Measurements from ENCODE around the gene NRL. TPM values are rescaled to one million over a fixed set of nuclear protein-coding genes. Genes with fewer than 3 reads are reported as not detected.

The NRL gene
- total RNA-seq, 2 donors from 2014 or later: 1.7 to 2.5 TPM

- Mint-ChIP-seq H3K9me3 (no peaks in the 10 kb centered on the region), H3K36me3 (ENCODE audit: low read depth) (peaks cover 24% of the 10 kb centered on the region), H3K4me3 (peak overlapping the region; percentile 92), H3K27ac (peak overlapping the region; percentile 97), H3K27me3 (no peaks in the 10 kb centered on the region), H3K4me1 (peaks cover 23% of the 10 kb centered on the region)
- ATAC-seq (replicated peaks): no peak
These were observed 22.1 kb downstream of the NRL start for GRCh38 chr14:24092505-24093206.

GRCh38 chr14:24092110-24092504, 22.6 kb downstream of the NRL start:
- no peak overlapping the region for H3K27ac Mint-ChIP-seq
- peak overlapping the region; percentile 92 for H3K4me3 Mint-ChIP-seq
- H3K27me3 Mint-ChIP-seq: no peaks in the 10 kb centered on the region
- peaks cover 23% of the 10 kb centered on the region for H3K36me3 Mint-ChIP-seq (ENCODE audit: low read depth)
- no peaks in the 10 kb centered on the region for H3K9me3 Mint-ChIP-seq
- ATAC-seq (replicated peaks): no peak
- H3K4me1 Mint-ChIP-seq: peaks cover 23% of the 10 kb centered on the region

GRCh38 chr14:24089890-24090289, 24.9 kb downstream of the NRL start:
- Mint-ChIP-seq H3K27ac (no peak overlapping the region), H3K4me1 (peaks cover 17% of the 10 kb centered on the region), H3K4me3 (no peak overlapping the region), H3K27me3 (no peaks in the 10 kb centered on the region), H3K9me3 (no peaks in the 10 kb centered on the region), H3K36me3 (ENCODE audit: low read depth) (peaks cover 4% of the 10 kb centered on the region)
- ATAC-seq (replicated peaks): no peak

GRCh38 chr14:24088095-24088494, 26.7 kb downstream of the NRL start:
- Mint-ChIP-seq H3K36me3 (ENCODE audit: low read depth) (no peaks in the 10 kb centered on the region), H3K4me3 (no peak overlapping the region), H3K27ac (no peak overlapping the region), H3K9me3 (no peaks in the 10 kb centered on the region), H3K4me1 (peaks cover 11% of the 10 kb centered on the region), H3K27me3 (no peaks in the 10 kb centered on the region)
- no peak for ATAC-seq (replicated peaks)

- Mint-ChIP-seq H3K4me3 (no peak overlapping the region), H3K36me3 (ENCODE audit: low read depth) (no peaks in the 10 kb centered on the region), H3K27ac (peak overlapping the region; percentile 13), H3K9me3 (no peaks in the 10 kb centered on the region), H3K27me3 (no peaks in the 10 kb centered on the region), H3K4me1 (peaks cover 12% of the 10 kb centered on the region)
- no peak for ATAC-seq (replicated peaks)
These were observed 27.7 kb downstream of the NRL start for GRCh38 chr14:24087004-24087403.

DNA sequence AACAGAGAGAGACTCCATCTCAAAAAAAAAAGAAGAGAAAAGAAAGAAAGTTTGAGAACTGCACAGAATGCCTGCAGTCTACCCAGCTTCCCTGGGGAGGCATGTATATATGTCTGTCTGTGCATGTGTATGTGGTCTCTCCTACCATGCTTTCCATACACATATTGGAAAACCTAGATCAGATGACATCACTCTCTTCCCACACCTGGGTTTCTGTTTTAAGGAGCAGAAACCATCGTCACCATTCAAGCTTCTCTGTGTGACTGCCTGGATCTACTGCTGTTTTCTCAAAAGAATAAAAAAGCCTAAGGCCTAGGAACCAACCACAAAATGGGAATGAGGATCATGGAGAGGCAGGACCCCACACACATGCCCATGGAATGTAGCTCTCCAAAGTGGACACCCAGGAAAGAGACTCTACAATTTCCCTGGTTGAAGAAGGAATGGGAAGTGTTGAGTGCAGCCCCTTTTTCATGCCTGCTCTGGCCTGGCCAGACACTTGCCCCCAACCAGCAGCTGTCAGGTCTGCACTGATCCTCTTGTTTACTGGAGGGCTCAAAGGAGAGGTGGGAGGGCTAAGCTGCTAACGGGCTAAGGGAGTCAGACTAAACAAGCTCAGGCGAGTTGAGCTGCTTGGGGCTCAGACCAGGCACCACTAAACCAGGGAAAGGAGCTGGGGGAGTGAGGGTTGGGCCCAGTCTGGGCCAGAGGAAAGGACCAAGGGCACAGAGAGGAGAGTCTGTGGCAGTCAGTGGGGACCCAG, 28.4 kb downstream of the NRL start:
- Mint-ChIP-seq H3K27ac (peak overlapping the region; percentile 13), H3K27me3 (no peaks in the 10 kb centered on the region), H3K4me1 (peaks cover 12% of the 10 kb centered on the region), H3K36me3 (ENCODE audit: low read depth) (no peaks in the 10 kb centered on the region), H3K9me3 (no peaks in the 10 kb centered on the region), H3K4me3 (no peak overlapping the region)
- no peak for ATAC-seq (replicated peaks)

GRCh38 chr14:24085215-24085614, 29.5 kb downstream of the NRL start:
- Mint-ChIP-seq H3K36me3 (ENCODE audit: low read depth) (no peaks in the 10 kb centered on the region), H3K4me1 (peaks cover 8% of the 10 kb centered on the region), H3K9me3 (no peaks in the 10 kb centered on the region), H3K27me3 (no peaks in the 10 kb centered on the region), H3K4me3 (no peak overlapping the region), H3K27ac (peak overlapping the region; percentile 33)
- ATAC-seq (replicated peaks): no peak

DNA sequence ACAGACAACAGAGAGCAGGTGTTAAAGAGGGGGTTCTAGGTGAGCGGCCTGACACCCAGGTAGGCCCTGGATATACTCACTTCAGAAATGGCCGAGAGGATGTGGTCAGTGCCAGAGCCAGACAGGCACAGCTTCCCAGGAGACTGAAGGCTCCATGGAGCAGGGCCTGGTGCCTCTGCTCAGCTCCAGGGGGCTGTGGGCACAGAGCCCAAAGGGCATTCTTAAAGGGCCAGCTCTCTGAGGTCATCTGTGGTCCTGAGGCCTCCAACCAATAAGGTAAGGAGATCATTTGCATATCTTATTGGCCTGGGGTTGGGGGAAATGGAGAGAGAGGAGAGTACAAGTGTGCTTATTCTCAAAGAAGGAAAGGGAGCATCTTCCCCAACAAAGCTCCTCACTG, 30.3 kb downstream of the NRL start:
- Mint-ChIP-seq H3K4me3 (no peak overlapping the region), H3K9me3 (no peaks in the 10 kb centered on the region), H3K4me1 (peaks cover 4% of the 10 kb centered on the region), H3K36me3 (ENCODE audit: low read depth) (no peaks in the 10 kb centered on the region), H3K27me3 (no peaks in the 10 kb centered on the region), H3K27ac (peak overlapping the region; percentile 60)
- ATAC-seq (replicated peaks): no peak

DNA sequence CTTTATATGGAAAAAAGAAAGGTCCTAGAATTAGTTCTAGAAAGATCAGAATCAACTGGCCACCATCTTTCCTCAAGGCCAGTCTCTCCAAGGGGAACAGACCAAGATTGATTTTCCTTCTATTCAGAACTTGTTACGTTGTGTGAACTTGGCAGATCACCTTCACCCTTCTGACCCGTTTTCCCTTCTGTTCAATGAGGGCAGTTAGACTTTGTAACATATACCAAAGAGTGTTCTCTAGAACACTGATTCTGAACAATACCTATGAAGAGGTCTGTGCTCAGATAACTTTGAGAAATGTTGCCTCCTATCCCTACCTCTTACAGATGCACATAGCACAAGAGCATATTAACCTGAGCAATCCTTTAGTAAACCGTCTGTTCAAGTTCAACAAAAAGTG, 31.3 kb downstream of the NRL start:
- no peaks in the 10 kb centered on the region for H3K36me3 Mint-ChIP-seq (ENCODE audit: low read depth)
- no peaks in the 10 kb centered on the region for H3K9me3 Mint-ChIP-seq
- no peaks in the 10 kb centered on the region for H3K27me3 Mint-ChIP-seq
- H3K4me1 Mint-ChIP-seq: peaks cover 8% of the 10 kb centered on the region
- no peak overlapping the region for H3K4me3 Mint-ChIP-seq
- no peak for ATAC-seq (replicated peaks)
- no peak overlapping the region for H3K27ac Mint-ChIP-seq

DNA sequence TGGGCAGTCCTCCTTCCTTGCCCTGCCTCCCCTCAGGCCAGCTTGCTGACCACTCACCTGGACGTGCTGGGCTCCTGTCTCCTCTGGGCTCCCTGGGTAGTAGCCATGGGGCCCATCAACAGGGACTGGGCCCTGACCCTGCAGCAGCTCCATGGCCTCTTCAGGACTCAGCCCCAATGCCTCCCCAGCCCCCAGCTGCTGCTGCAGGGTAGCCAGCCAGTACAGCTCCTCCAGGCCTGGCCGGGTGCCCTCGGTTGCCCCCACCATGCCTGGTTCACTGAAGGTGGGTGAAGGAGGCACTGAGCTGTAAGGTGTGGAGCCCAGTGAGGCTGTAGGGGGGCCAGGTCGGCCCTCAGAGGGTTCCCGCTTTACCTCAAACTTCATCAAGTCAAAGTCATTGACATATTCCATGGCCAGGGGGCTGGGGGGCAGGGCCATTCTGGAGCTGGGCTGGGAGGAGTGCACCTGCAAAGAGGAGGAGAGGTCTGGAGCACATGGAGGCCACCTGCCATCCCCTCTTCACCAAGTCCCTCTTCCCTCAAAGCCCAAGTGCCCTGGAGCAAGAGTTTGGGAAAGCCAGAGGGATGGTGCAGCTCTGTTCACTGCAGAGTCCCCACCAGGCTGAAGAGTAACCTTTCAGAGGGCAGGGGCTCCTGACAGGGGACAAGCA, 32.2 kb downstream of the NRL start:
- peak overlapping the region; percentile 69 for H3K4me3 Mint-ChIP-seq
- H3K9me3 Mint-ChIP-seq: no peaks in the 10 kb centered on the region
- ATAC-seq (replicated peaks): no peak
- no peaks in the 10 kb centered on the region for H3K36me3 Mint-ChIP-seq (ENCODE audit: low read depth)
- H3K27ac Mint-ChIP-seq: peak overlapping the region; percentile 4
- no peaks in the 10 kb centered on the region for H3K27me3 Mint-ChIP-seq
- peaks cover 8% of the 10 kb centered on the region for H3K4me1 Mint-ChIP-seq

GRCh38 chr14:24081739-24082211, 33.0 kb downstream of the NRL start:
- no peaks in the 10 kb centered on the region for H3K27me3 Mint-ChIP-seq
- no peaks in the 10 kb centered on the region for H3K9me3 Mint-ChIP-seq
- H3K36me3 Mint-ChIP-seq (ENCODE audit: low read depth): no peaks in the 10 kb centered on the region
- no peak for ATAC-seq (replicated peaks)
- H3K27ac Mint-ChIP-seq: peak overlapping the region; percentile 4
- H3K4me1 Mint-ChIP-seq: peaks cover 8% of the 10 kb centered on the region
- peak overlapping the region; percentile 69 for H3K4me3 Mint-ChIP-seq

DNA sequence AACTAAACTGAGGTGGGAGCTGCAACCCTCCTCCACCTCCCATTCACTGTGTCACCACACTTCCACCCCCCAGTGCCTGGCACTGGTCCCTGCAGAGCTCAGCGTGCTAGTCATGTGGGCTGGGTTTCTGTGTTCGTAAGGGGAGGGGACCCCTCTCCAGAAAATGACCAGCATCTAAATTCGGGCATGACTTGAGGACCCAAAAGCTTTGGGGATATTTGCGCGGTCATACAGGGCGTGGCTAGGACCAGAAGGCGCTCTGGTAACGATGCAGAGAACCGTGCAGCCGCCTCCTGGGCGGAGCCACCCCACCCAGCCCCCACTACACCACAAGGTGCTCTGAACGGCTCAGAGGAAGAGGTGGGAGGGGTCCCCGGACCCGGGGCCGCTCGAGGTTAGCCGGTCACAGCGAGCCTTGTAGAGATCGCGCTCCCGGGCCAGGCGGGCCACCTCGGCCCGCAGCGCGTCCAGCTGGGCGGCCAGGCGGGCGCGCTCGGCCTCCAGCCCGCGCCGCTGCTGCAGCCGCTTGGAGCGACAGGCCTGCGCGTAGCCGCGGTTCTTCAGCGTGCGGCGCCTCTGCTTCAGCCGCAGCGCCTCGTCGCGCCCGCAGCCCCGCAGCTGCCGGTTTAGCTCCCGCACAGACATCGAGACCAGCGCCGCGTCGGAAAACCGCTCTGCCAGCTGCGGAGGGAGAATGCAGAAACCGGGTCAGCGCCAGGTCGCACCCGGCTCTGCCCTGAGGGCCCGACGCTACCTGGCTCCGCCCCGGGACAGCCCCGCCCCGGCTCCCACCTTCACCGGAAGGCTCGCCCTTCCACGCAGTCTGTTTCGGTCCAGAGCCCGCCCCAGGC, 33.6 kb downstream of the NRL start:
- H3K9me3 Mint-ChIP-seq: no peaks in the 10 kb centered on the region
- ATAC-seq (replicated peaks): peak; percentile 95
- no peaks in the 10 kb centered on the region for H3K27me3 Mint-ChIP-seq
- H3K36me3 Mint-ChIP-seq (ENCODE audit: low read depth): no peaks in the 10 kb centered on the region
- H3K4me3 Mint-ChIP-seq: peak overlapping the region; percentile 69
- H3K4me1 Mint-ChIP-seq: peaks cover 8% of the 10 kb centered on the region
- peak overlapping the region; percentile 46 for H3K27ac Mint-ChIP-seq

DNA sequence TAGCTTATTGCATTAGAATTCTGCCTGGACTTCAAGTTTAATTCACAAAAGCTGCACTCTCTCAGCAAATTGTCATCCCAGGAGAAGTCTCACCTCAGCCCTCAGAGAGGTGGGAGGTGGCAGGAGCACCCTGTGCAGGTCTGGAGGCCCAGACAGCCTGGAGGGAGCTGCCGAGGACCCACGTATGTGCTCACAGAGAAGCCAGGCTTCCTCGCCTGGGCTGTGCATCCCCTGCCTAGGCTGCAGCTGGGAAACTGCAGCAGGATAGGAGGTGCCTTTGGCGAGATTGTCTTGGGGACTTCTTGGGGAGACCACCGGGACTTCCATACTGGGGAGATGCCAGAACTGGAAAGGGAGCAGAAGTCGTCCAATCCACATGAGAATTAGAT, 34.6 kb downstream of the NRL start:
- no peaks in the 10 kb centered on the region for H3K27me3 Mint-ChIP-seq
- peak overlapping the region; percentile 48 for H3K27ac Mint-ChIP-seq
- ATAC-seq (replicated peaks): no peak
- H3K36me3 Mint-ChIP-seq (ENCODE audit: low read depth): no peaks in the 10 kb centered on the region
- H3K4me1 Mint-ChIP-seq: peaks cover 8% of the 10 kb centered on the region
- peak overlapping the region; percentile 69 for H3K4me3 Mint-ChIP-seq
- H3K9me3 Mint-ChIP-seq: no peaks in the 10 kb centered on the region

DNA sequence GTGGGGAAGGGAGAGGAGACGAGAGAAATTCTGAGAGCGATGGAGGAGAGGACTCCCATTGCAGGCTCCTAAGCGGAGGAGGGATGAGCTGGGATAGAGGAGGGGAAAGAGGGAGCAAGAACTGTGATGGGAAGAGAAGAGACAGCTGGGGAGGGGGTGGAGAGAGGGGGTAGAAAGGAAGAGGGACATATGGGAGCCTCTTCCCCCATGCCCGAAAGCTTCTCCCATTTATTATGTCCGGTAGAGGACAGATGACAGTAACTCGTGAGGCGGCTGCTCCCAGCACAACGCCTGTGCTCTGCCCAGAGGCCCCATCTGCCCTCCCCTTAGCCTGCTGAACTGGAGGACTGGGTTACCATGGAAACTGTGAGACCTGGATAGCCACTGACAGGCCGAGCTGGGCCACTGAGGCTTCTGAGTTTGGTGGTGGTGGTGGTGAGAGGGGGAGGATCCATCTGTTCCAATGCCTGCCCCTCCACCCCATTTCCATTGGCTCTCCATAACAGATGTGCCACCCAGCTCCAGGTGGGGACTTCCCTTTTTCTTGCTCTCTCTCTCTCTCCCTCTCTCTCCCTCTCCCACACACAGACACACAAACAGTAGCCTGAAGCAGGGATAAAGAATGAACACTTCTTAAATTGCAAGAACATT, 35.1 kb downstream of the NRL start:
- Mint-ChIP-seq H3K36me3 (ENCODE audit: low read depth) (no peaks in the 10 kb centered on the region), H3K27ac (peak overlapping the region; percentile 48), H3K27me3 (no peaks in the 10 kb centered on the region), H3K4me1 (peaks cover 8% of the 10 kb centered on the region), H3K9me3 (no peaks in the 10 kb centered on the region), H3K4me3 (peak overlapping the region; percentile 69)
- ATAC-seq (replicated peaks): no peak

Data from activated T-helper 17 cell treated with anti-CD3 and anti-CD28 coated beads, Interleukin-2, amount 50 U/mL, for 72 hours (primary cell).